Activated CD8-positive, alpha-beta memory T cell treated with anti-CD3 and anti-CD28 coated beads for 48 hours (primary cell): Measurements from ENCODE around the gene NME7.

ENCODE experiments used
- DNase-seq, 3 experiments: peaks; one replicate each; pipeline ENCODE4 v3.0.0-alpha.2; 2020; ENCODE audit warnings: low read depth in 2 of 3, low spot score in 2 of 3

The NME7 gene

DNA sequence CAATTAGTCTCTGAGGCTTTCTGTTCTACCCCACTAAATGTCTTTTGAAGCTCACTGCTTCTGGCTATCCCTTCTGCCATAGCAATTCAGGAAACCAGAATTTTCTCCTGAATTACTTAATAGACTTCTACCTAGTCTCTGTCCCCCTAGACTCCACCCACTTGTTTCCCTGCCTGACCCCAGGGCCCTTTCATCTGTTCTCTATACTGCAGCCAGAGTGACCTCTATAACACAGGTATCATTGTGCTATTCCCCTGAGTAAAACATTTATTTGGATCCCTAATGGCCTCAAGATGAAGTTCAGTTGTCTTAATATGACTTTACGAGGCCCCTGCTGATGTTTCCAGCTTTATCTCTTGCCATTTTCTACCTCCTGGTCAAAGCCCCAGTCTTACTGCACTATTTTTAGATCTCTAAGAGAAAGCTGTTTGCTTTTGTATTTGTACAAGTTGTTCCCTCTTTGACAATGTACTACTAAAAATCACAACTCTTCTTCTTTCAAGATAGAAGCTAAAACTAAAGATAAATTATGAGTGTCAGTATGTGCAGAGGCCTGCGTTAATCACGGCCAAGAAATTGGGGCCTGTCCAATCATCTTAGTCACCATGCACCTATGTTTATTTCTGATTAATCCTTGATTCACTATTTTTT is 206.6 kb downstream of the NME7 start:
- DNase-seq = no peak

DNA sequence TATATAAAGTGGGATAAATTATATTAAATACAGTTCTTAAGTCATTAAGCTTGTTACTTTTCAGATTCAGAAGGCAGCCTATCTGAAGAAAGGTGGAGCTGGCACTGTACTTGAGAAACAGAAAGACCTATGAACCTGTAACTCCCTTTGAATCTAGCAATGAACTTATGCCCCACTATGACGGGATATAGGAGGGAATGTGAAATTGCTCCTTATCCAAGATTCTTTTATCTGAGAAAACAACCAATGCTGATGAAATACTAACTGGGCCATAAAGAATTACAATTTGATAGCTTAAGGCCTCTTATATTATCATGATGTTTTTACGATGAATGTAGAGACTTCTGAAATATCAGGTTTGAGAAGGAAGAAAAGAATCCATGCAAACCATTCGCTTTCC is 211.0 kb downstream of the NME7 start:
- no peak for DNase-seq

DNA sequence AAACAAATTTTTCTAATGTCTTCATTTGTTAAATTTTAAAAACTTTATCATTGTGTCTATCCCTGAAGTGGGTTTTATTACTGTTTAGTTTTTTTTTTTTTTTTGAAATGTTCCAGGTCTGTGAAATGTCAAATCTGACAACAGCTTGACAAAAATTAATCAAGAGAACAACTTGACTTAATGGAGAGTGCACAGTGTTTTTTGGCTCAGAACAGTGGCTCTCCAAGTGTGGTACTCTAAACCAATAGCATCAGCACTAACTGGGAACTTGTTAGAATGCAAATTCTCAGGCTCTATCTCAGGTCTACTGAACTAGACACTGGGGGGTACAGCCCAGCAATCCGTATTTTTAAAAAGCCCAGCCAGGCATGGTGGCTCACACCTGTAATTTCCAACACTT is 211.9 kb downstream of the NME7 start:
- no peak for DNase-seq

DNA sequence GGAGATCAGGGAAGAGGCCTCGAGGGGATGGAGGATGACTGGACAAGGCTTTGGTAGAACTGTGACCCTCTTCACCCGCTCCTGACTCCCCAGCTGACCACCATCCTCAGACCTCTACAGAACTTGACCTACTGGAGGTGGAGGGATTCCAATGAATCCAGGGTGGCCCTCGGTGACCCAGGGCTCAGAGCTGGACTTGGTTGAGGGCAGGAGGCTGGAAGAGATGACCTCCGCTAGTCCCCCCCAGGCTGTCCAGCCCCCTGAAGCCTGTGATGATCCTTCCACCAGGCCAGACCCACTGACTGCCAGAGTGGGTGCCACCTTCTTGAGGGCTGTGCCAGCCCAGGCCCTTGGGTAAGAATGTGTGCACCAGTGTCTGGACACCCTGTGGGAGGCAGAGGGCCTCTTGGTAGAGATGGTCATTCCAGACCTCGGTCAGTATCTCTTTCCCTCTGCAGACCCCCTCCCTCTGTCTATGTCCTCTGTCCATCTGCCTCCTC is 216.2 kb downstream of the NME7 start:
- DNase-seq = no peak

DNA sequence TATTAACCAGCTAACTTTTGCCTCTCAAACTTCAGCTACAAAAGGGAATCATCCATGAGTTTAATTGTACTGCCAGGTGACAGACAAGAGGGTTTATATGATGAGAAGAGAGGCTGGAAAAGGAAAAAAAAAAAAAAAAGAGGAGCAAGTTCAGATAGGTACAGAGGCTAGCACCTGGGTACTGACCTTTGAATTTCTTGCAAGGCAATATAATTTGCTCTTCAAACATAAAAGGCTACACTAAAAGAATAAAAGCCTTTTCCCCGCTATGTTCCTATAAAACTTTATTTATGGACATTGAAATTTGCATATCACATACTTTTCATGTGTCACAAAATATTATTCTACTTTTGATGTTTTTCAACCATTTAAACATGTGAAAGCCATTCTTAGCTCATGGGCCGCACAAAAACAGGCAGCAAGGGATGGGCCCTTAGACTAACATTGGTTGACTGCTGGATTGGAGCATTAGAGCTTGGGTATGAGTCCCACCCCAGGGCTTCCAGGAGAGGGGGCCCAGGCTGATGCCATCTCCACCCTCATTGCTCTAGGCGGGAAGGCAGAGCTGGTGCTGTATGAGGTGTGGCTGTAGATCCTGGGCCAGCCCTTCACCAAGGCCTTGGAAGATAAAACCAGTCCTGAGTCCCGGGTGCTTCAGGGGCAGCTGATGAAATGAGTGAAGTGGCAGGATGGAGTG is 216.8 kb downstream of the NME7 start:
- DNase-seq = no peak

DNA sequence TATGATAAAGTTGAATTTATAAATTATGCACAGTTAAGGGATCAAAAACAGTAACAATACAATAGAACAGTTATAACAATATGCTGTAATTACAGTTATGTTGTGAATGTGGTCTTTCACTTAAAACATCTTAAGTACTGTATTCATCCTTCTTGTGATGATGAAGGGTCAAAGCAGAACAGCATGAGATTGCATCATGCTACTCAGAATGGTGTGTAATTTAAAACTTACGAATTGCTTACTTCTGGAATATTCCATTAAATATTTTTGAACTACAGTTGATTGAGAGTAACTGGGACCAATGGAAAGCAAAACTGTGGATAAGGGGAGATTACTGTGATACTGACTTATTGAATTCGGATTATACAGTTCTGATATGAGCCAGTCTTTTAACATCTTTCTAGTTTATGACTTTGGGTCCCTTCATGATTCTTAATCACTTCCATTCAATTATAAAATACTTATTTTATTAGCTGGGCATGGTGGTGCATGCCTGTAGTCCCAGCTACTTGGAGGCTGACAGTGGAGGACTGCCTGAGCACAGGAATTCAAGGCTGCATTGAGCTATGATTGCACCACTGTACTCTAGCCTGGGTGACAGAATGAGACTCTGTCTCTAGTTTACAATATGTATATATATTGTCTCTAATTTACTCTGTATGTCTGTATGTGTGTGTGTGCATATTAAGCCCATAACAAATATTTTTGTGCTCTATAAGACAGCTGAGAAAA is 217.9 kb downstream of the NME7 start:
- no peak for DNase-seq

DNA sequence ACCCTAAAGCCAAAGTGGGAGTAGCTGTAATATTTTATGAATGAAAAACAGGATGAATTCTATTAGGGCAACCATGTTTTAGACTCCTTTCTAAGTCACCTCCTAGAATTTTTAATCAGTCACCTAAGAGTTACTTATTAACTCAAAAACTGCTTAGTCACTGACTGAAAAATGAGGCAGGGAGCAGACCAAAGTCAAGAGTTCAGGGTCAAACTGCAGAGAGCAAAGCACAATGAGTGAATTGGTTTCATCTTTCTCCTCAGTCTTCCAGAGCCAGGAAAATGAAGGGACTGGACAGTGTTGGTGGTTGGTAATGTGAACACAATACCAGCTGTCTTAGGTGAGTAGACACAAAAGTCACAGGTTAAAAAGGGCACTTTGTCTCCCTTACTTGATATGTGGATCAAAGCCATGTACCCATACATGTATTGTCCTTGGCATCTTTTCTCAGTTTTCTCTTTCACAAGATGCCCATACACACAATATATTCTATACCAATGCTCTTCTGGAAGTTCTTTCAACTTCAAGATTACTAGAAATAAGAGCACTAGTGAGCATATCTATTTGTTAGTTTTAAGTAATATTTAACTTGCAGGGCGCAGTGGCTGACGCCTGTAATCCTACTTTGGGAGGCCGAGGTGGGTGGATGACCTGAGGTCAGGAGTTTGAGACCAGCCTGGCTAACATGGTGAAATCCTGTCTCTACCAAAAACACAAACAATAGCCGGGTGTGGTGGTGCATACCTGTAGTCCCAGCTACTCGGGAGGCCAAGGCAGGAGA is 218.9 kb downstream of the NME7 start:
- no peak for DNase-seq

DNA sequence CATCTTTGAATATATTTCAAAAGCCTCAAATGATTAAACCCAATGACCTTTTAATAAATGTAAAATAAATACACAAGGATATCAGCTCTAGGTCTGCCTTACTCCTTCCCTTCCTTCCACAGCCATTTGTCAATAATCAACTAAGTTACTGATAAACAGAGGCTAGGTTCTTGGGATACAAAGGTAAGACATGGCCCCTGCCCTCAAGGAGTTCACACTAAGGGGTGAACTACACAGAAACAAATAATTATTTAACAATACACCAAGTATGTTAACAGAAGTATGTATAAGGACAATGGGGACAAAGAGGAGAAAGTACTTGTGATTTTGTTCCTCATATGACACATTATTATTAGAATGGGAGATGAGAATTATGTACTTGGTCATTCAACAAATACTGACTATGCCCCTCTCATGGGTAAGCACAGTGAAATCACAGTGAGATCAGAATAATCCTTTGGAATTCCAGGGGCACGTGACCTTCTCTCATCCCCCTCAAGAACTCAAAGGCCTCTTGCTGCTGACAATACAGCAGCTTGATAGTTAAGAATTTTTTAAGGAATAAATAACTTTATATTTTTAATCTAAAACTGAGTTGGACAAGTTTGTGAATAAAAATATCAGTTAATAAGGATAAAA is 220.9 kb downstream of the NME7 start:
- DNase-seq = no peak

DNA sequence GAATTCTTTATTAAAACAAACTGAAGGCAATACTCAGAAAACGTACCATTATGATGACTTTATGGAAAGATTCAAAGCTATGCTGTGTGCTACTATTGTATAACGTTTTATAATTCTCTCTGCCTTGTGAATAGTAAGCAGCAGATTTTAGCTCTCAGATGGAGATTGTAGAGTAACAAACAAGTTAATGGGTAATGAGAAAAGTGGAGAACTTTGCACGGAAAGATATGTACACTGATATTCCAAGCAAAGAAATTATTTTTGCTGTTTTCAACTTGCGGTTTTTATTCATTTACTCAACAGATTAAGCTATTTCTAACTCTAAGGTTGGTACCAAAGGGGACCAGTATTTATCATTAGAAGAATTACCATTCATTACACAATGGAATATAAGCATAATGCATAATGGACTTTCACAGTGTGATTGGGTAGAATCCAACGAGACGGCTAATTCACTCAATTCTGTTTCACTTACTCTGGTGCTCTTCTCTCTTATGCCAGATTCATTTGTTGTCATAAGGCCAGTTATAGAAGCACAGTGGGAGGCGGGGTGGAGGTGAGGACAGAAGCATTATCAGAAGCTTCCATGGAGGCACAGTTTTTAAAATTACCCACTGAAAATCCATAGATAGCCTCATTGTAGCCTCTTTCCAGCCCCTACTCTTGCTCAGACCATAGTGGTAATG is 222.5 kb downstream of the NME7 start:
- DNase-seq = no peak

DNA sequence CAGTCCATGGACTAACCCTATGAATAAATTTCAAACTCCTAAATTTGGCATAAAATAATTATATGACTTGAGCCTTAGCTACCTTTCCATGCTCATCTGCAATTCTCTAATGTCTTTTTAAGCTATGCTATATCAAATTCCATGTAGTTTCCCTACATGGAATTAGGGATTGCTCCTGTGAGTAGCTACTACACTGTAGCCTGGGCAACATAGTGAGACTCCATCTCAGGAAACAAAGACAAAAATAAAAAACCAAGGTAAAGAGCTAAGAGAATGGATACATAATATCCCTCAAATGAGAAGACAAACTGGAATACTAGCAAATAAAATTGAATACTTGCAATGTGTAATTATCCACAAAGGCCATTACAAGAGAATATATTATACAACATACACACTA is 223.6 kb downstream of the NME7 start:
- DNase-seq = no peak

DNA sequence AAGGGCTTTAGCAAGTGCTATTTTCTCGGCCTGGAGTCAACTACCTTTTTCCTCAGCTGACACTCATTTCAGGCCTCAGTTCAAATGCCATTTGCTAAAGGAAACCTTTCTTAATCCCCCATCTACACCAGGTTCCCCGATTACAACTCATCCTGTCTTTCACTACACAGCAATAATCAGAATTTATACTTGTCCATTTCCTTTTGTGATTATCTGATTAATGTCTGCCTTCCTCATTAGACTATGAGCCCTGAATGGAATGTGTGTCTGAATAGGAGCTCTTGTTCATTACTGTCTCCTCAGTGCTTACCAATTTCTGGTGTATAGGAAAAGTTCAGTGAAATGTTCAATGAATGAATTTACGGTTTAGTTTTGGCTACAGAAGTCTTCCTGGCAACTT is 224.3 kb downstream of the NME7 start:
- DNase-seq = no peak

DNA sequence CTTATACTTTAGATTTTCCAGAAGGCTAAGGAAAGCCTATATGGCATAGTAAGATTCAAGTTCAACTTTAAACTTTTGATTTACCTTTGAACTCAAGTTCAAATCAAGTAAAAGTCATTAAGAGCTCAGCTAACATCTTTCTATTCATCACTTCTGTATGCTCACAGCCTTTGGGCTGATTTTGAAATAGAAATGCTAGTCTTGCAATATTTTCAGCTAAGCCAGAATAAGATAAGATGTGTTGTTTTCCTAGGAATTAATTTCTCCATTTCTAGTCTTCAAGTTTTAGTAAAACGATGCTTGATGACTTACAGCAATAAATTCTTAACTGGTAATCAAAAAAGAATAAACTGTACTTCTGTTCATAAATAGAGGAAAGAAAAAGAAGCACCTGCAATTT is 225.5 kb downstream of the NME7 start:
- no peak for DNase-seq

DNA sequence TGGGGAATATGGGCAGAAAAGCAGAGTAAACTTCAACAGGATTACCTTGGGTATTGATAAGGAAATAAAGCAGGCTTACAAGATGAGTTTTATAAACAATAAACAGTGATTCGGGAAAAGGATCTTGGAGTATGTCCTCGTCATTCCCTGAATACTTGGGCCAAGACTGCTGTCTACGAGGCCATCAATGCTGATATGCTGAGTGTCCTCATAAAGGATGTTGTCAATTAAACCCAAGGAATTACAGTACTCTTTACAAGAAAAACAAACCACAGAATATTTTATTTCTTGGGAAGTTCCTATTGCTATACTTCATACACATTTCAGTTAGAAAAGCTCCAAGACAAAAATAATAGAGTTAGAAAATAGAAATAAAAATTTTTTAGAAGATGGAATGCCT is 226.2 kb downstream of the NME7 start:
- no peak for DNase-seq

DNA sequence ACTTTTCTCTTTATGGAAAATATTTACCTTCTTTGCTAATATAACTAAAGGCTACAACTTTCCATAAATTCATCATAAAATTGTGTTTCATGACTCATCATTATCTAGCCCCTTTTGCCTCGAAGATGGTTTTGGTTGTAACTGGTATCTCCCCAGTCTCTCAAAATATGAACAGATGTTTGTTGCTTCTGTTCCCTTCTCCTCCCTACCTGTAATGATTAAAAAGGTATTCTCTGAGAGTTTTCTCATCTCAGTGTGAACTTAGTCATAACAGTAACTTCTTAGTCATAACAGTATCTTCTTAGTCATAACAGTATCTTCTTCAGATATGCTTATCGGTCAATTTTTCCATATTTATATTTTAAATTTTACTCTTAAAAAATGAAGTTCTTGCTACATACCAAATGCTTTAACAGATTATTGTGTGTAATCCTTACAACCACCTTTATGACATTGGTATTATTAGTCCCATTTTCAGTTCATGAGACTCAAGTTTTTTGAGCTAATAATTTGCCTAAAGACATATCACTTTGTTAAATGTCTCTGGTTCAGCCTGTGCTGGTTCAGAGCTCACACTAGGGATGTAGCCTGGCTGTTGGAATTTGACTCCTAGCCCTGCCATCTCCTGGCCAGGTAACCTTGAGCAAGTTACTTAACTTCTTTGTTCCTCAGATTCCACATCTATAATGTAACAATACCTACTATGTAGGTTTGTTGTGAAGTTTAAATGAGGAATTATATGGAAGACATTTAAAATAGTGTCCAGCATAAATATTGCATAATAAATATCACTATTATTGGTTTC is 228.5 kb downstream of the NME7 start:
- no peak for DNase-seq

DNA sequence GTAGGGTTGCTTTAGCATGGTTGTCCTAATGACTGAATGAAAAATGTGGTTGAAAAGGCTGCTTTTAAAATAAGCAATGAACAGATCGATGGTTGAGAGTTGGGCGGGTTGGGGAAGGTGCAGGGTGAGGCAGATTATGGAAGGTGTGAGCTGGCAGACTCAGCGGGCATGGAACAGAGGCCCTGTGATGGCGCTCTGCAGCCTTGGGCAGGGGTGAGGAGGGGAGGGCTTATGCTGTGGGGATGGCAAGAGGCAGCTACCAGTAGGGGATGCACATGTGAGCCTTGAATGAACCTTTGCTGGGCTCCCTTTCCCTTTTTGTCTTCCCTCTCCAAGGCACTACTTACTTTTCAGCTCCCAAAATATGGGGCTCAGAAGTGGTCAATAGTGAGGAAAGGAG is 230.2 kb downstream of the NME7 start:
- no peak for DNase-seq

DNA sequence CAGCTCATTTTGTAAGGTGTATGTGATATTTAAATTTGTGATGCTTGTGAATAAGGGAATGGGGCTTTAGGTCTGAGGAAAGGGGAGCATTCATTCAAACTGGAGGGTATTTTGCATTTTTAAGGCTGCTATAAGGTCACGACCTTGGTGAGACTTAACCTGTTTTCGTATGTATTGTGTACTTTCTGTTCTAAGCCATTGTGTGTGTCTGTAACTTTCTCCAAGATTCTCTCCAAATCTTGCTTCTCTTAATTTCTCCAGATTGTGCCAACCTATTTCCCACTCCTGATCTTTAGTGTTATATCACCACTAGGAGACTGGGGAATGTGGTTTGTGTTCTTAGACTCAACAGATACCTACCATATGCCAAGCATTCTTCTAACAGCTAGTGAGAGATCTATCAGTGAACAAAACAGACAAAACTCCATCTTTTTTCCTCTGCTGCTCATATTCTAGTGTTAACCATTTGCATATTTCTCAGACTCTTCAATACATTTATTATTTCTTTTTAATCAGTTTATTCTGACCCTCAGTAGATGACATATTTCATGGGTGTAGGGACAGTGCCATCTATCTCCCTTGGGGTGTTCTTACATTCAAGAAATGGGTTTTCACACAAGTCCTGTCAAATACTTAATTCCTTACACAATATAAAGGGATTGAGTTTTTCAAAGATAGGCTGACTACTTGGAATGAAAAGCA is 233.6 kb downstream of the NME7 start:
- no peak for DNase-seq

DNA sequence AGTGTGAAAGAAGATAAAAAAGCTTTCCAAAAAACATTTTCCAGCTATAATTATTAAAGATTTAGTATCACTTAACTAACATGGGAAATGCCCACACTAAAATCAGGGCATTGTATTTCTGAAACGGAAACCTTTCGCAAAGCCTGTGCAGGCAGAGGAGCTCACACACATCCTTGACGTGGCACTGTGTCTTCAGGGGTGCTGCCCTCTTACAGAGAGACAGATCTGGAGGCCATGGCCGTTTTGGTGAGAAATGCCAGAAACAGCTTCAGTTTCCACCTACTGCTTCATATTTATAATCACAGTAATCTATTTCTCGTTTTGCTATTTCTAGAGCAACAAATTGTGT is 234.4 kb downstream of the NME7 start:
- DNase-seq = no peak

DNA sequence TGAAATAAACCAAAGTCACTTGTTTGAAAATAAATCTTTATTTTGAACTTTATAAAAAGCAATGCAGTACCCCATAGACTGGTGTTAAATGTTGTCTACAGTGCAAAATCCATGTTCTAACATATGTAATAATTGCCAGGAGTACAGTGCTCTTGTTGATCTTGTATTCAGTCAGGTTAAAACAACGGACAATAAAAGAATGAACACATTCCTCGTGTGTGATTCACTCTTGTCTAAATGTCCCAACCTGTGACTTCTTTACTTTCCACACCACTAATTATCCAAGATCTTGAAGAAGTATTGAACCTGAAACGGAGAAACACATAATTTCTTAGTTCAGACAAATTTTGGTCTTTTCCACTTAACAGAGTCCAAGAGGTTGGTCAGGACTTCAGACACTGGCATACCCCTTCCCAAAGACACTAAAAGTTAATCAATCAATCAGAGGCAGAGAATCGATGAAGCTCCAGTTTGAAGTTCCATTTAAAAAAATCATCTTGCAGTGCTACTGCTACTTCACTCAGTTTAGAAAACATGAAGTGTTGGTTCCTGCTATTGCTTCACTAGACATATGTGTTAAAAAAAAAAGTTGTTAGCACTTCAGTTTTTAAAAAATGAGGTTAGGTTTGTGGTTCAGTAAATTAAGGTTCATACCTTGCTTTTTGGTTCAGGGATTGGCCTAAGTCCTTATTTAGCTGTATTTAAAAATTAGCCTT is 234.9 kb downstream of the NME7 start:
- DNase-seq = no peak

DNA sequence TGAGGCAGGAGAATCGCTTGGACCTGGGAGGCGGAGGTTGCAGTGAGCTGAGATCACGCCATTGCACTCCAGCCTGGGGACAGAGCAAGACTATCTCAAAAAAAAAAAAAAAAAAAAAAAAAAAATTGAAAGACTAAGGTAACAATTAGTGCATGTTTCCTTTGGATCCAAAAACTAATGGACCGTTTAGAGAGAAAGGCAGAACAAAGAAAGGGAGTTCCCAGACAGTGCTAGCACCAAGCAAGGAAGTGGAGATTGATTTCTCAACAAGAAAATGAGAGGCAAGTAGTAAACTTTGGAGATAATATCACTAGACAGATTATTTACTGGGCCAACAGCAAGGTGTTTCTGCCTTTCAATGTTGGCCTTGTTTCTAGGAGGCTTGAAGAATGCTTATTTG is 236.9 kb downstream of the NME7 start:
- DNase-seq = no peak
